ENCODE results near the gene SLC8A2. TPM values are rescaled to one million over a fixed set of nuclear protein-coding genes. Genes with fewer than 3 reads are reported as not detected.
A peak's percentile ranks its signal among the peaks of the same experiment; 100 is the strongest.

Gene SLC8A2
- polyA plus RNA-seq: not detected

- DNase-seq: peak; percentile 50 to 59 (median 55)
Observed at GRCh38 chr19:47471733-47472457, at the start of gene SLC8A2. Gene SLC8A2 (minus strand): TSS chr19:47471893. CDS start chr19:47466403, 5,490 bp downstream.

GRCh38 chr19:47520839-47521238, 49.1 kb upstream of the SLC8A2 start:
- Mint-ChIP-seq H3K27ac (no peak overlapping the region), H3K4me1 (peaks cover 43 to 50% of the 10 kb centered on the region in 2 donors), H3K4me3 (no peak overlapping the region), H3K36me3 (no peaks in the 10 kb centered on the region), H3K27me3 (ENCODE audit: low read depth in 3 of 3) (peaks cover 10 to 18% (median 13%) of the 10 kb centered on the region in 3 donors), H3K9me3 (no peaks in the 10 kb centered on the region)
- no peak for DNase-seq

More at GRCh38 chr19:47471733-47472457, at the start of gene SLC8A2:
- Mint-ChIP-seq H3K36me3 (peaks cover 0 to 3% (median 2%) of the 10 kb centered on the region in 3 donors), H3K9me3 (no peaks in the 10 kb centered on the region), H3K27me3 (ENCODE audit: low read depth in 3 of 3) (peaks cover 15 to 38% (median 31%) of the 10 kb centered on the region in 3 donors), H3K4me1 (peaks cover 6 to 9% of the 10 kb centered on the region in 2 donors), H3K27ac (peak within 1 kb of the TSS in 2 of 6 donors; percentile 46 to 83), H3K4me3 (peak within 1 kb of the TSS in 2 of 5 donors; percentile 3 to 50)

- DNase-seq: no peak
- peaks cover 48 to 54% of the 10 kb centered on the region in 2 donors for H3K4me1 Mint-ChIP-seq
- peaks cover 14 to 20% (median 15%) of the 10 kb centered on the region in 3 donors for H3K27me3 Mint-ChIP-seq (ENCODE audit: low read depth in 3 of 3)
- no peak overlapping the region for H3K27ac Mint-ChIP-seq
- no peaks in the 10 kb centered on the region for H3K9me3 Mint-ChIP-seq
- H3K36me3 Mint-ChIP-seq: no peaks in the 10 kb centered on the region
- H3K4me3 Mint-ChIP-seq: no peak overlapping the region
Observed at GRCh38 chr19:47520343-47520806, 48.7 kb upstream of the SLC8A2 start.

- no peak for DNase-seq
- peaks cover 62 to 65% of the 10 kb centered on the region in 2 donors for H3K4me1 Mint-ChIP-seq
- H3K27ac Mint-ChIP-seq: peak overlapping the region in 2 of 6 donors; percentile 24 to 34
- H3K4me3 Mint-ChIP-seq: peak overlapping the region in 3 of 5 donors; percentile 30 to 36 (median 33)
- H3K27me3 Mint-ChIP-seq (ENCODE audit: low read depth in 3 of 3): peaks cover 23 to 35% (median 29%) of the 10 kb centered on the region in 3 donors
- no peaks in the 10 kb centered on the region for H3K9me3 Mint-ChIP-seq
- no peaks in the 10 kb centered on the region for H3K36me3 Mint-ChIP-seq
Observed at GRCh38 chr19:47518854-47519253, 47.2 kb upstream of the SLC8A2 start.

DNA sequence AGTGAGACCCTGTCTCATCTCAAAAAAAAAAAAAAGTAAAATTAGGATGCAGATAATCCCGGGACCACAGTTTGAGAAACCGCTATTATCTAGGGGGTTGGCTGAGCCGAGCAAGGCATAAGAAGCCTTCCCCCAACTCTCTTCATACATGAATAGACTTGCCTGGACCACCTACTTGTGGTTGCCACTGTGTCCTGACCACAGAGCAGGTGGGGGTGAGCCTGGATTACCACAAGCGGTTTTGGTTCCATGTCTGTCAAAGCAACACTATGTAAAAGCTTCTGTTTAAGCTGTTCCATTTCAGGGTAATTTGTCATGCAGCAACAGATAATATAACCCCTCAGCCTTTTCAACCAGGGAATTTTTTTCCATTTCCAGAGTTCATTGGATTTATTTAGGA, 46.4 kb upstream of the SLC8A2 start:
- Mint-ChIP-seq H3K27me3 (ENCODE audit: low read depth in 3 of 3) (peaks cover 25 to 39% (median 31%) of the 10 kb centered on the region in 3 donors), H3K4me1 (peaks cover 69 to 73% of the 10 kb centered on the region in 2 donors), H3K9me3 (no peaks in the 10 kb centered on the region), H3K27ac (peak overlapping the region in 5 of 6 donors; percentile 55 to 77 (median 67)), H3K4me3 (peak overlapping the region; percentile 27 to 77 (median 59)), H3K36me3 (no peaks in the 10 kb centered on the region)
- DNase-seq: peak; percentile 71 to 78 (median 72)

GRCh38 chr19:47514869-47515588, 43.3 kb upstream of the SLC8A2 start, which contains the start of gene NAPA:
Gene NAPA (minus strand): TSS chr19:47515063. CDS start chr19:47514940, 123 bp downstream.
- Mint-ChIP-seq H3K36me3 (no peaks in the 10 kb centered on the region), H3K4me3 (peak within 1 kb of the TSS; percentile 97 to 98 (median 98)), H3K27ac (peak within 1 kb of the TSS; percentile 99), H3K9me3 (no peaks in the 10 kb centered on the region), H3K4me1 (peaks cover 87 to 89% of the 10 kb centered on the region in 2 donors), H3K27me3 (ENCODE audit: low read depth in 3 of 3) (peaks cover 27 to 37% (median 31%) of the 10 kb centered on the region in 3 donors)
- peak; percentile 100 for DNase-seq

DNA sequence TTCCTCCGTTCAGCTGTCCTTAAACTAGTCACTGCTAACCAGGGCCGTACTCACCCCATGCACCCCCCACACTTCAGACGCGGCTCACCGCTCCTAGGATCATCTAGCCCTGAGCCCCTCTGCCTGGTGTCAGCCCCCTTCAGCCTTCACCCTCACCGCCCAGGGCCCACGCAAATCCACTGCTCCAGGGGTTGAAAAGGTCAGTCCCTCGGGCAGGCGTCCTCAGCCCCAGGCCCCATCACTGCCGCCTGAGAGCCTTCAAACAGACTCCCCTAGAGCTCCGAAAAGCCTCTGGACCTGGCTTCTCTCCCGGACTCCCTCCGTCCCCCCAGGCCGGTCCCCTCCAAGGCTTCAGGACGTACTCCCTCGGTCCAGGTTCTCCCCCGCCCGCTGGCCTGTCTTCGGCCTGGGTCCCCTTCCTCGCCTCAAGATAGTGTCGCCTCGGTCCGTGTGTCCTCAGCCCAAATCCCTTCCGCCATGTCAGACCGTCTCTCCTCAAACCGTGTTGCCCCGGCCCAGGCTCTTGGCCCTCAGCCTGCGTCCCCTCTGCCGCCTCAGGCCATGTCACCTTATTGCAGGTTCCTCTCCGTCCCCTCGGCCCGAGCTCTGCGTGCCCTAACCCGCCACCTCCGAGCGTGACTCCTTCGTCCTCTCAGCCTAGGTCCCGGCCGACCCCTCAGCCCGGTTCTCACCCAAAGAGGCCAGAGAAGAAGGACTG, 42.6 kb upstream of the SLC8A2 start:
- DNase-seq: no peak
- no peaks in the 10 kb centered on the region for H3K9me3 Mint-ChIP-seq
- no peaks in the 10 kb centered on the region for H3K36me3 Mint-ChIP-seq
- peaks cover 88 to 93% of the 10 kb centered on the region in 2 donors for H3K4me1 Mint-ChIP-seq
- H3K27me3 Mint-ChIP-seq (ENCODE audit: low read depth in 3 of 3): peaks cover 27 to 36% (median 31%) of the 10 kb centered on the region in 3 donors
- peak overlapping the region; percentile 99 for H3K27ac Mint-ChIP-seq
- H3K4me3 Mint-ChIP-seq: peak overlapping the region; percentile 97 to 98 (median 98)

DNA sequence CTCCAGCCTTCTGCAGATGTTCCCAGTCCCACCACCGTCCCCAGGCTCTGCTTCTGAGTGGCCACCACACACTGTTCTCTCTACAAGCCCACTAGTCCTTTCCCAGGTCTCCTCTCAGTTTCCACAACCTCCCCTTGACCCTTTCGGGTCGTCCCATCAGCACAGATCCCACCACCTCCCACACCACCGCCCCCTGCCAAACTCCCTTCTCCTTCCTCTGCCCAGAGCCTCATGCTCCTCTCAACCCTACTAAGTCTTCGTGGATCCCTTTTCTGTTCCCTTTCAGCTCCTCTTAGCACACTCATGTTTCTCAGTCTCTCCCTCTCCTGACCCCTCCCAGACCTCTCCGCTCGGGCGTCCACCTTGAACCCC, 41.2 kb upstream of the SLC8A2 start:
- no peak for DNase-seq
- Mint-ChIP-seq H3K4me1 (peaks cover 80 to 88% of the 10 kb centered on the region in 2 donors), H3K27ac (peak overlapping the region; percentile 99), H3K36me3 (no peaks in the 10 kb centered on the region), H3K27me3 (ENCODE audit: low read depth in 3 of 3) (peaks cover 24 to 33% (median 25%) of the 10 kb centered on the region in 3 donors), H3K4me3 (peak overlapping the region; percentile 97 to 98 (median 98)), H3K9me3 (no peaks in the 10 kb centered on the region)

GRCh38 chr19:47512183-47512947, 40.7 kb upstream of the SLC8A2 start:
- Mint-ChIP-seq H3K4me1 (peaks cover 74 to 83% of the 10 kb centered on the region in 2 donors), H3K36me3 (no peaks in the 10 kb centered on the region), H3K9me3 (no peaks in the 10 kb centered on the region), H3K27ac (peak overlapping the region; percentile 99), H3K4me3 (peak overlapping the region; percentile 97 to 98 (median 98)), H3K27me3 (ENCODE audit: low read depth in 3 of 3) (peaks cover 24 to 33% (median 25%) of the 10 kb centered on the region in 3 donors)
- DNase-seq: no peak

DNA sequence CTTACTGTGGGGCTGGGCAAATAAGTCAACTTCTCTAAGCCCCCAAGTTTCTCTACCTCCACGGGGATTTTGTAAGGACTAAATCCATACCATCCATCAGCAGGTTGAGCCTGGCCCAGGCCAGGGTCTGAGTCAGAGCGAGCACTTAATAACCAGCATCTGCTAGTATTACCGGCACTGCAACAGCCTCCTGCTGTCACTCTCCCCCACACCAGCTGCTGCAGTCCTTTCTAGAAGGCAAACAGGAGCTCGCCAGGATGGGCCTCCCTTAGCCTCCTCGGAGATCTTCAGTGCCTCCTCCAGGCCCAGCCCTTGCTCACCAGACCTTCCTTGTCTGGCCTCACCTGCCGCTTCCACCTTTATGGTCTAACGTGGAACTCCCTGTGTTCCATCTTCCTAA, 40.0 kb upstream of the SLC8A2 start:
- Mint-ChIP-seq H3K27me3 (ENCODE audit: low read depth in 3 of 3) (peaks cover 18 to 33% (median 25%) of the 10 kb centered on the region in 3 donors), H3K36me3 (no peaks in the 10 kb centered on the region), H3K4me1 (peaks cover 68 to 76% of the 10 kb centered on the region in 2 donors), H3K4me3 (peak overlapping the region in 4 of 5 donors; percentile 24 to 98 (median 62)), H3K27ac (peak overlapping the region in 4 of 6 donors; percentile 37 to 99 (median 99)), H3K9me3 (no peaks in the 10 kb centered on the region)
- no peak for DNase-seq

GRCh38 chr19:47511128-47511517, 39.4 kb upstream of the SLC8A2 start:
- H3K36me3 Mint-ChIP-seq: no peaks in the 10 kb centered on the region
- H3K9me3 Mint-ChIP-seq: no peaks in the 10 kb centered on the region
- peak overlapping the region in 2 of 6 donors; percentile 35 to 44 for H3K27ac Mint-ChIP-seq
- peaks cover 18 to 29% (median 25%) of the 10 kb centered on the region in 3 donors for H3K27me3 Mint-ChIP-seq (ENCODE audit: low read depth in 3 of 3)
- DNase-seq: no peak
- H3K4me1 Mint-ChIP-seq: peaks cover 63 to 70% of the 10 kb centered on the region in 2 donors
- no peak overlapping the region for H3K4me3 Mint-ChIP-seq

DNA sequence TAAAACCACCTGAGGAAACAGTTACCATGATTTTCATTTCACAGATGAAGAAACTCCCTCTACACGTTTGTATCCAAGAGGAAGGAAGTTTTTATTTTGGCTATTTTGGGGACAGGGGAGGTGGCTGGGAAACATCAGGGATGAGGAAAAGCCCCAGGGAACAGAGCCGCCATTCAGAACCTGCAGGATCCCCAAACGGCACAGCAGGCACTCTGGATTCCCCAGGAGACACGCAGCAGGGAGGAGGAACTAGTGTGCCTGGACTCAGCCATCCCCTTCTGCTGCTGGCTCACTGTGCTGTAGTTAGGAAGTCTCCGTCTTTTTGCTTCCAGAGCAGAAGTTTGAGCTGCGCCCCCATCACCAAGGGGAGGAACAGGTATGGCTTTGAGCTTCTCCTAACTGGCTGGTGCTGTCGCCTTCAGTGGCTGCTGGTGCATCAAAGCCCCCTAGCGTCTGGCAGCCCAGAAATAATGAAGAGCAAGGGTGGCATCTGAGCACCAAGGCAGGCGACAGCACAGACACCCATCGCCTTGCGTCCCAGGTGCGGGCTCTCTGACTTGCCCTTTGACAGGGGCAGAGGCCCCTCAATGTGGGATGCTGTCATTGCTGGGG, 38.9 kb upstream of the SLC8A2 start:
- Mint-ChIP-seq H3K27ac (peak overlapping the region in 3 of 6 donors; percentile 36 to 61 (median 45)), H3K27me3 (ENCODE audit: low read depth in 3 of 3) (peaks cover 17 to 29% (median 25%) of the 10 kb centered on the region in 3 donors), H3K4me1 (peaks cover 60 to 65% of the 10 kb centered on the region in 2 donors), H3K9me3 (no peaks in the 10 kb centered on the region), H3K4me3 (peak overlapping the region in 1 of 5 donors; percentile 29), H3K36me3 (no peaks in the 10 kb centered on the region)
- no peak for DNase-seq
